DOHH2 (cell line): ENCODE data around the gene SLC9A9.

Experiments used
- H3F3A ChIP-seq: fragments of 200-600 bp; sonication (generic), shearing (Covaris generic); 2 replicates; pipeline ENCODE4 v1.6.0; 2016; ENCODE audit warnings: antibody characterized with exemption, mild to moderate bottlenecking; ENCODE audit not compliant: control insufficient read depth, insufficient read depth
- H3K27ac ChIP-seq: fragments of 200-600 bp; sonication (generic); 2 replicates; pipeline ENCODE4 v1.5.1; 2014; ENCODE audit warnings: low read depth, mild to moderate bottlenecking, low read length, moderate library complexity
- H3K27me3 ChIP-seq: fragments of 200-600 bp; sonication (generic); 2 replicates; pipeline ENCODE4 v1.6.1; 2014; ENCODE audit warnings: mild to moderate bottlenecking, low read length, mixed read lengths; ENCODE audit not compliant: control insufficient read depth
- H3K36me3 ChIP-seq: fragments of 200-600 bp; sonication (generic); 2 replicates; pipeline ENCODE4 v1.6.1; 2014; ENCODE audit warnings: mild to moderate bottlenecking, low read length, moderate library complexity, mixed read lengths; ENCODE audit not compliant: control insufficient read depth
- H3K4me1 ChIP-seq: fragments of 200-600 bp; sonication (generic); 2 replicates; pipeline ENCODE4 v1.6.1; 2014; ENCODE audit warnings: mild to moderate bottlenecking, low read length, mixed read lengths; ENCODE audit not compliant: control insufficient read depth
- H3K4me2 ChIP-seq: fragments of 200-600 bp; sonication (generic); 2 replicates; pipeline ENCODE4 v1.6.0; 2014; ENCODE audit warnings: mild to moderate bottlenecking, low read length, moderate library complexity
- H3K4me3 ChIP-seq: fragments of 200-600 bp; sonication (generic); 2 replicates; pipeline ENCODE4 v1.5.1; 2014; ENCODE audit warnings: mild to moderate bottlenecking, low read length, mixed read lengths
- H3K79me2 ChIP-seq: fragments of 200-600 bp; sonication (generic); 2 replicates; pipeline ENCODE4 v1.6.1; 2014; ENCODE audit warnings: mild to moderate bottlenecking, low read length, mixed read lengths; ENCODE audit not compliant: control insufficient read depth
- H3K9me2 ChIP-seq: fragments of 200-600 bp; sonication (generic); replicated peaks from 2 replicates; pipeline ENCODE4 v1.6.1; 2014; ENCODE audit warnings: mild to moderate bottlenecking, low read length, mixed read lengths; ENCODE audit not compliant: control insufficient read depth
- H3K9me3 ChIP-seq: fragments of 200-600 bp; sonication (generic); 2 replicates; pipeline ENCODE4 v1.6.1; 2014; ENCODE audit warnings: antibody characterized with exemption, low read length, mixed read lengths; ENCODE audit not compliant: control insufficient read depth, insufficient read depth
- H4K20me1 ChIP-seq: fragments of 200-600 bp; sonication (generic); 2 replicates; pipeline ENCODE4 v1.6.0; 2014; ENCODE audit warnings: low read depth, mild to moderate bottlenecking, antibody characterized with exemption, low read length, moderate library complexity; ENCODE audit not compliant: control insufficient read depth, insufficient read depth
- EZH2phosphoT487 ChIP-seq: fragments of 200-600 bp; sonication (generic); IDR thresholded peaks from 2 replicates; pipeline ENCODE4 v1.6.1; 2017; ENCODE audit warnings: borderline replicate concordance, mild to moderate bottlenecking, antibody characterized with exemption, low read length, moderate library complexity, mixed read lengths
- TF ChIP-seq, protein P1 (sequence below): fragments of 200-600 bp; sonication (generic); IDR thresholded peaks from one replicate; pipeline ENCODE4 v1.5.1; 2014; ENCODE audit warnings: antibody characterized with exemption, mild to moderate bottlenecking, low read depth, low read length; ENCODE audit not compliant: poor library complexity, severe bottlenecking

The SLC9A9 gene

GRCh38 chr3:143314251-143315093 lies 533.8 kb downstream of the SLC9A9 start:
- no peak for TF ChIP-seq EZH2phosphoT487
- TF ChIP-seq, protein P1, sequence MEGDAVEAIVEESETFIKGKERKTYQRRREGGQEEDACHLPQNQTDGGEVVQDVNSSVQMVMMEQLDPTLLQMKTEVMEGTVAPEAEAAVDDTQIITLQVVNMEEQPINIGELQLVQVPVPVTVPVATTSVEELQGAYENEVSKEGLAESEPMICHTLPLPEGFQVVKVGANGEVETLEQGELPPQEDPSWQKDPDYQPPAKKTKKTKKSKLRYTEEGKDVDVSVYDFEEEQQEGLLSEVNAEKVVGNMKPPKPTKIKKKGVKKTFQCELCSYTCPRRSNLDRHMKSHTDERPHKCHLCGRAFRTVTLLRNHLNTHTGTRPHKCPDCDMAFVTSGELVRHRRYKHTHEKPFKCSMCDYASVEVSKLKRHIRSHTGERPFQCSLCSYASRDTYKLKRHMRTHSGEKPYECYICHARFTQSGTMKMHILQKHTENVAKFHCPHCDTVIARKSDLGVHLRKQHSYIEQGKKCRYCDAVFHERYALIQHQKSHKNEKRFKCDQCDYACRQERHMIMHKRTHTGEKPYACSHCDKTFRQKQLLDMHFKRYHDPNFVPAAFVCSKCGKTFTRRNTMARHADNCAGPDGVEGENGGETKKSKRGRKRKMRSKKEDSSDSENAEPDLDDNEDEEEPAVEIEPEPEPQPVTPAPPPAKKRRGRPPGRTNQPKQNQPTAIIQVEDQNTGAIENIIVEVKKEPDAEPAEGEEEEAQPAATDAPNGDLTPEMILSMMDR = no peak
- Histone ChIP-seq H3K4me2 (no peak overlapping the region), H3K27ac (no peak overlapping the region), H3K36me3 (no peaks in the 10 kb centered on the region), H3K9me3 (no peaks in the 10 kb centered on the region), H3K4me3 (no peak overlapping the region), H3K79me2 (no peaks in the 10 kb centered on the region), H3F3A (no peaks in the 10 kb centered on the region), H3K27me3 (no peaks in the 10 kb centered on the region), H3K4me1 (no peaks in the 10 kb centered on the region), H3K9me2 (no peaks in the 10 kb centered on the region; the same call in 1 of the 2 replicates), H4K20me1 (no peaks in the 10 kb centered on the region)

DNA sequence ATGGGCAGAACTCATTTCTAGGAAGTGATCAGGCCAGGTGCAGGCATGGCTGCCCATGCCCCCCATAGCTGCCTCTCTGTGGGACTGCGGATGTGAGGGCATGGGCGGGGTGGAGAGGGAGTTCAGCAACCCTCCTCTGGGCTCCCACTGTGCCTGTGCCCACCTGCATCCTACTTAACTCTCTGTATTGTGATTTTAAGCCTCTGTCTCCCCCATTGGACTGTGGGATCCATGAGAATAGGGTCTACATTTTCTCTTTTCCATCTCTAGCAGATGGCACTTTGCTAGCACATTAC lies 534.4 kb downstream of the SLC9A9 start:
- Histone ChIP-seq H3K4me2 (no peak overlapping the region), H3K27ac (no peak overlapping the region), H4K20me1 (no peaks in the 10 kb centered on the region), H3K36me3 (no peaks in the 10 kb centered on the region), H3K4me3 (no peak overlapping the region), H3F3A (no peaks in the 10 kb centered on the region), H3K27me3 (no peaks in the 10 kb centered on the region), H3K79me2 (no peaks in the 10 kb centered on the region), H3K4me1 (no peaks in the 10 kb centered on the region), H3K9me3 (no peaks in the 10 kb centered on the region), H3K9me2 (no peaks in the 10 kb centered on the region; the same call in 1 of the 2 replicates)
- TF ChIP-seq, protein P1 = no peak
- no peak for TF ChIP-seq EZH2phosphoT487

DNA sequence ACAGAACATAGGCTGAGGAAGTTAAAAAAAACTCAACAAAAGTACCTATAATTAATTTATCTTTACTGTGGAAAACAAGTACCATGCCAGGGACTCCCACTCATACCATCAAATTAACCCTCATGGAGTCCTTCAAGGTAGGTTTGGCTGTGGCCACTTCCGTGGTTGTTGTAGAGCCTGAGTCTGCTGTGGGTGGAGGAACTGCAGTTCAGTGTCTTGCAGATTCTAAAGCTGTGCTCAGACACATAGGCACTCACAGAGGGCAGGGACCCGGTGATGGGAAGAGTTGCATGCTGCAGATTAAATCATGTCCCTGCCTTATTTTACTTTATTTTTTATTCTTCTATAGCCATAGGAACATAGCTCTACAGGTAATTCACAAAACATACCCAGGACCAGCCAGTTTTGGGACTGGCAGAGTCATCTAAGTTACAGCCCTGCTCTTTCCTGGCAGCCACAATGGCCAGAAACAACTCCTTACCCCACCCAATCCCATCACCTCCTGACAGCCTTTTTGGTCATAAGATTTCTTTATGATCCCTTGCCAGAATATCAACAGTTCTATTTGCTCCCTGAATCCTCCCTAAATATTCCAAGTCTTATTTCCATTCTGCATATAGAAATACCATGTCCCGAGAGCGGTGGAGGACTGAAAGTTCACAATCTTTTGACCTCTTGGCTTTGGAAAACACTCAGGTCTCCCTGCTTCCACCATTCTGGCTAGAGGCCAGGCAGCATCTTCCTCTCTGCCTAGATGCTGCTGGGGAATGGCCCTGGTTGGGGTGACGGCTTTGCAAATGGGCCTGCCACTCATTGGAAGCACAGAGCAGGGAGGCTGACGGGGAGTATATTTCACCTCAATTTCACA lies 535.0 kb downstream of the SLC9A9 start:
- H3F3A ChIP-seq = no peaks in the 10 kb centered on the region
- H3K9me3 ChIP-seq = no peaks in the 10 kb centered on the region
- no peaks in the 10 kb centered on the region; the same call in 1 of the 2 replicates for H3K9me2 ChIP-seq
- no peak overlapping the region for H3K4me2 ChIP-seq
- H3K27ac ChIP-seq = no peak overlapping the region
- H3K27me3 ChIP-seq = no peaks in the 10 kb centered on the region
- H3K36me3 ChIP-seq = no peaks in the 10 kb centered on the region
- H3K4me3 ChIP-seq = no peak overlapping the region
- no peaks in the 10 kb centered on the region for H3K4me1 ChIP-seq
- H4K20me1 ChIP-seq = no peaks in the 10 kb centered on the region
- TF ChIP-seq EZH2phosphoT487 = no peak
- TF ChIP-seq, protein P1 = no peak
- no peaks in the 10 kb centered on the region for H3K79me2 ChIP-seq
